Suppressor macrophage (primary cell): ENCODE measurements around the gene ROR1.

ENCODE experiments used
- DNase-seq, 4 experiments: peaks; one replicate each; pipeline ENCODE4 v3.0.0-alpha.2; 2020 to 2022

ROR1 gene

DNA sequence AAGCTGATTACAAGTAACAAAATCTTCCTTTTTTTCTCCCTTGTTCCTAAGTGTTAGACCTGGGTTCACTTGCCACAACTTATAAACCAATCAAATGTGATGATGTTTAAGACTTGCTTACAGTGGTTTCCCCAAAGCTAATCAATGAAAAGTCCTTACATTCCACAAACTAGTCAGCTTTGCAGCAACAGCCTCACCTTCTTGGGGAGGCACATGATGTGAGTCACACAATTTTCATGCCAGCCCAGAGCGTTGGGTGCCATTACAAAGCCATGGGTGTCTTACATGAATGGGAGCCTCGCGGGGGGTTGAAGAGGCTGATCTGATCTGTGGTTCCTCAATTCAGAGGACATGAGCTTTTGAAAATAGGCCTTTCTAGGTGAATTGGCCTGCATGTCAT lies 338.0 kb downstream of the ROR1 start:
- DNase-seq: no peak

DNA sequence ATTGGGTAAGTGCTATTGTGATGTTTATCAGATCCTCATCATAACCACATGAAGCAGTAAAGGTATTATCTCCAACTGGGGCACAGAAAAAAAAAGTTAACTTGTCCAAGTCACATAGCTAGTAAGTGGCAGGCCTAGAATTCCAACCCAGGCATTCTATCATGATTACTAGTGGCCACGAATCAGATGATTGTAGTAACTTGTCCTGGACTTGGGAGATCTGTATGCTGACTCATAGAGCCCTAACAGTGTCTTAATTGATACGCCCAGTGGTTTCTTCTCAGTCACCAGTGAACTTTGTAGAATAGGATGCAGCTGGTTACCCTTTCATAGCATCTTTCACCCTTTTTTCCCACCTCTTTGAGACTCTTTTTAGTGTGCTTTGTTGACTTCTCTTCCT lies 338.5 kb downstream of the ROR1 start:
- DNase-seq: no peak

DNA sequence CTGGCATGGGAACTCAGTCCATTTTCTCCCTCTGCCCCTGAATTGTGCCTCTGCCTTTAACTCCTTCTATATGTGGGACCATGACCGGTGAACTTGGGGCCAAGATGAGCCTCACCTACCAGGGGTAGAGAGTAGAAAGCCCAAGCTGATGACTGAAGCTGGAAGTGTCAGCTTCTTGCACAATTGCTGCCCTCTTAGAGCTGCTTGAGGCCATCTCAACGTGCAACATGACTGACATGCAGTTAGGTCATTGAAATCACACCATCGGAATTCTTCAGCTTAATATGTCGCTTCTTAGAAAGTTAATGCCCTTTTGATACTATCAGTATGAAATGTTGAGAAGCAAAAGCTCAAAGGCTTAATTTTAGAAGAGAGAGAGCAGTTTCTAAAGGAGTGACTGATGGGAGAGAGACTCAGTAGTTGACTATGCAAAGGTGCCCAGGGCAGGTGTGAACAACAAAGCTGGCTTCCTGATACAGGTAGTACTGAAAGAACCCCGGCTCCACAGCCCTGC lies 340.3 kb downstream of the ROR1 start:
- DNase-seq: no peak

DNA sequence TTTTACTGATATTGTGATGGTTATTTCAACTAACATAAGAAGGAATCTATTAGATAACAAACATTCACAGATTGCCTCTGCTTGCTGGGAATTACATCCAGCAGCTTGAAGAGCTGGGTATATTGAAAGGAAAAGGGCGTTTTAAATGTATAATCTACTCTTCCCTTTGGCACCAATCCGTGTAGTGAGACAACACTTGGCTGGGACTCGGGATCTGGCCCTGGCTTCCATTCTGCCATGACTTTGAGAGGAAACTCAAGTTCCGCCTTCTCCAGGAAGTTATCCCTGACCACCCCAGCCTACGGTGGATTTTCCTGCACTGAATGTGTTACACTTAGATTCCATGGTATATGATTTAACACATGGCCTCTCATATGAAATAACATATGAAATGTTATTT lies 342.7 kb downstream of the ROR1 start:
- no peak for DNase-seq

DNA sequence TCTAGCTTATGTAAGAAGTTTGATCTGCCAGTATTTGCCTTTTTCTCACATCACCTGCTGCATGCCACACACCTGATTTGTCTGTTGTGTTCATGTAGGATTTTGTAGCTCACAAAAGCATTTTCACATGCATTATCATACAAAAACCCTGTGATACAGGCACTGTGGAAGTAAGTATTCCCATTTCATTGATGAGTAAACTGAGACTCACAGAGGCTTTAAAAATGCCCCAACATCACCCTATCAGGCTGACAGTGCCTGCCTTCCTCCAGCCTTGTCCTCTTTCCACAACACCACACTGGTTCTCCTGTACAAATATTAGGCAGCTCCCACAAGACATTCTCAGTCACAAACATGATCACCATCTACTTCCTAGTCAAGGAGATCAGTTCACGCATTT lies 343.7 kb downstream of the ROR1 start:
- DNase-seq: no peak

DNA sequence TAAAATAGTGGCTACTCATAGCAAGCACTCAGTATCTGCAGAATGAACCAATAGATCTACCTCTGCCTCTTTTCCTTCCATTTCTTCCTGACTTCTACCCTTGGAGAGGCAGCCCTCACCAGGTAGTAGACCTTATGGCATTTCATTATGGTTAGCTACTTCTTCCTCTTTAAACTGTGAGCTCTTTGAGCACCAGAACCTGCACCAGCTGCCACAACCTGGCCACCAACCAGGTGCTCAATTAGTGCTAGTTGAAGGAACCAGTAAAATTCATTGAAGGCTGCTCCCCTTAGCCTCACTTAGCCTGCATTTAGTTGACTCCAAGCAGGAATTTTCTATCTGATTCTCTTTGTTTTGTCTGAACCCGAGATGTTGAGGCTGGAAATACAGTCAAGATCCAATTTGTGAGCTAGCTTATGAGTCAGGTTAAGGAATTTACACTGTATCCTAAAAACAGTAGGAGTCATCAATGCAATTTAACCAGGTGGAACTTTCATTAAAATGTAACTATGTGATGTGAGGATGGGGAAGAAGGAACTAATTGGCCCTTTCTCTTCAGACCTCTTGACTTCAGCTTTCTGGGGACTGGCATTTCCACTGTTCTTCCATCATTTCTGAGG lies 348.1 kb downstream of the ROR1 start:
- no peak for DNase-seq

DNA sequence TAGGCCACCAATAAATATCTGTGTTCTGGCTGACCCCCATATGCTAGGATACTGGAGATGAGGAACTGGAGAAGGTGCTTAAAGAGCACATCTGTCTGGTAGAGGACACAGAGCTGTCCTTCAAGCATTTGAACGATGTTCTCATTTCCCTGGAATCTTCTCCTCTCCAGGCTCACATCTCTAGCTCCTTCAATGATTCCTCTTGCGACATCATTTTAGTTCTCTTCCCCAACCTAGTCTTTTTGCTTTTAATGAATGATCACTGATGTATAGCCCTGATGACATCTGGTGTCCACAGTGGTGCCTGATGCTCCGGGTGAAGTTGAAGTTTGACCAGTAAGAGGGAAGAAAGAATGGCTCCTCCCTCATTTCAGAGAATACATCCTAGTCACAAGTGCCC lies 348.8 kb downstream of the ROR1 start:
- no peak for DNase-seq

DNA sequence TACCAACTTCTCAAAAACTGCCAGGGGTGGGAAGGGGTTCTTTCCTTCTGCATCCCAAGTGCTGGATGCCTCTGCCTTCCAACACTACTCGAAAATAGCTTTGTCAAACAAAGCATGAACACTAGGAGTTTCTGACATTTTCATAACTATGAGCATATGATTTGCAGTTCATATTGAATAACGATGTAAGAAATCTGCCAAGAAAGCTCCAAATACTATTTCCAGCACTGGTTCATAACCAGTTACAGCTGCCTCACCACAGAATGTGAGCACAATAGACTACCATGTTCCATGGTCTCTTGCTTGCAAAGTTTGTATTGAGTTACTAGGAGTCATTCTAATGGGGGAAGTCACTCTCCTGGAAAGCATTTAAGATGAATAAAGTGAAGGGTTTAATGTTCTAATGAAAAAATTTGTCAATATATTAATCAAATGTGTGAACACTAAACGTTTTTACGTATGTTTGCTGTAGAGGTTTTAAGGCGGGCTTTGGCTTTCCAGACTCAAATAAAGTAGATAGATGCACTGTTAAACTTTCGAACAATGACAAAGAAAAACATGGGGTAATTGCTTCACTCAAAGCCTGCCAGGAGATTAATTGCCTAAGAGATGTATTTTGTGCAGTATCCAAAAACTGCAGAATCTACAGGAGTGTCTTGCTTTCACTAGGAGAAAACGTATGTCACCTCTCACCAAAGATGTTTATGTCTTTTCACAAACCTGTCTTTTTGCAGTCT lies 351.1 kb downstream of the ROR1 start:
- DNase-seq: no peak

DNA sequence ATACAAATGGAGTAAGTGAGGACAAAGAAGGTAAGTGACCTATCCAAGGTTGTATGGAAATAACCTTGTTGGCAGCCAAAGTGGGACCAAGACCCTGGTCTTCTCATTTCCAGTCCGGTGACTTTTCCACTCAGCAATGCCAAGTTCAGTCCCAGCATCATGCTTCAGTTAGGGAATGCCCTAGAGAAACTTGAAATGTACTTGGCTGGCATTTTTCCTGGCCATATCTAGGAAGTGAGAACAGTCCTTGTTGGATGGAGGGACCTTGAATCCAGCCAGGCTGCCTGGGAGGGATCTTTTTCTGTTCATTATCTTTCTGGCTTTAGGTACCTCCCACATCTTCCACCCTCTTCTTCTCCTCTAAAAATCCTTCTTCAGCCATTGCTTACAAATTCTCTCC lies 352.8 kb downstream of the ROR1 start:
- no peak for DNase-seq

DNA sequence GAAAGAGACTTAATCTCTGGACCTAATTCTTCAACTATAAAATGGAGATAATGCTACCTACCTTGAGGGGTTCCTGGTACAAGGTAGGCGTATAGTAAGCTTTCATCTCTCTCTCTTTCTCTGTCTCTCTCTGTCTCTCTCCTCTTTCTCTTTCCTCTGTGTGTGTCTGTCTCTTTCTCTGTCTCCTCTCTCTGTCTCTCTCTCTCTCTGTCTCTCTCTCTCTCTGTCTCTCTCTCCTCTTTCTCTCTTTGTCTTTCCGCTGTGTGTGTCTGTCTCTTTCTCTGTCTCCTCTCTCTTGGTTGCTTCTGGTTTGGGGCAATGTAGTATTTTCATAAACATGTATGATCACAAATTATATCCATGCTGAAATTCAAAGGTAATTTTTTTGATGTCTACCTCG lies 353.5 kb downstream of the ROR1 start:
- no peak for DNase-seq

DNA sequence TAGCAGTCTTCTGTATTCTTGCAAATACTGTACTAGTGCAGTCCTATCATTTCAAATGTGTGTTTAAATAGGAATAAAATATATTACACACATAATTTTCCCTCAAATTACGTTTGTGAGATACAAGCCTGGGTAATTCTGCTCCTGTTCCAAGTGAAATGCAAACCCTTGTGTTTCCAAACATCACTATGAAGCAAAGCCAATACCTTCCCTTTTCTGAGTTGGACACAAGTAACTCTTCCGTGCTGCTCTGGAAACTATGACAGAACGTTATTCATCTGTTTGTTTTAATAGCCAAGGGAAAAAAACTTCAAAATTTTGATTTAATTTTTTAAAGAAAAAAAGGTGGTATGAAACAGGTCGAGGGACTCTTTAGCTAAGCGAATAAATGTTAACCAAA lies 355.9 kb downstream of the ROR1 start:
- DNase-seq: no peak

DNA sequence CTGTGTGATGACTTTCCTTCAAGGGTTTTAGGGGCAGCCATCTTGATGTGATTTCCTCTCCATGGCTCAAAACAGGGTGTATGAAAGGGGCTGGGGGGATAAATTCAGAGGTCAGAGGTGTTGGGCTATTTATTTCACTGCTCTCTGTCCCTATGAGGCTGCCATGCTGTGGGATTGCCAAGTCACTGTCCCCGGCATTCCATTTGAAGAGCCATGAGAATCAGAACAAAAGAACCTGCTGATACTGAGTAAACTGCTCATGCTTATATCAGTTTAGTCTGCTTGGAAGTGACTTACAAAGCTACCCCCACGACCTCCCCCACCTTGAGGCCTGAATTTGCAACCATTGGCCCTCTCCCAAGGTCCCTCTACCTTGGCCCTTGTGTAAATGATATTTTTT lies 357.3 kb downstream of the ROR1 start:
- no peak for DNase-seq

DNA sequence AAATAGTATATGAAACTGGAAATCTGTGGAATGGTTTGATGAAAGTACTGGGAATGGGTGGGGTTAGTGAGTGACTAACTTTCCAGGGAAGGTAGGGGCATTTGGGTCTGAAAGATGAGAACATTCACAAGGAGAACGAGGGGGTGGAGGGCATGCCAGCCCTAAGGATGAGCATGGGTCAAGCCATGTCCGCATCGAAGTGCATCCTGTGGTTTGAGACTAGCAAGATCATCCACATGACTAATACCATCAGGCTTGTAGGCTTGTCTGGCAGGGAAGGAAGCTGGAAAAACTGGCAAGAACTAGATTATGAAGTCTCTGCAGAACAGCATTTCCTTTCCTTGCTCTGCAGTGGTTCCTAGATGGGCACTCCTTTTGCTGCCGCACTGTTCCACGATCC lies 359.2 kb downstream of the ROR1 start:
- peak in 2 of 4 experiments; percentile 7 for DNase-seq

DNA sequence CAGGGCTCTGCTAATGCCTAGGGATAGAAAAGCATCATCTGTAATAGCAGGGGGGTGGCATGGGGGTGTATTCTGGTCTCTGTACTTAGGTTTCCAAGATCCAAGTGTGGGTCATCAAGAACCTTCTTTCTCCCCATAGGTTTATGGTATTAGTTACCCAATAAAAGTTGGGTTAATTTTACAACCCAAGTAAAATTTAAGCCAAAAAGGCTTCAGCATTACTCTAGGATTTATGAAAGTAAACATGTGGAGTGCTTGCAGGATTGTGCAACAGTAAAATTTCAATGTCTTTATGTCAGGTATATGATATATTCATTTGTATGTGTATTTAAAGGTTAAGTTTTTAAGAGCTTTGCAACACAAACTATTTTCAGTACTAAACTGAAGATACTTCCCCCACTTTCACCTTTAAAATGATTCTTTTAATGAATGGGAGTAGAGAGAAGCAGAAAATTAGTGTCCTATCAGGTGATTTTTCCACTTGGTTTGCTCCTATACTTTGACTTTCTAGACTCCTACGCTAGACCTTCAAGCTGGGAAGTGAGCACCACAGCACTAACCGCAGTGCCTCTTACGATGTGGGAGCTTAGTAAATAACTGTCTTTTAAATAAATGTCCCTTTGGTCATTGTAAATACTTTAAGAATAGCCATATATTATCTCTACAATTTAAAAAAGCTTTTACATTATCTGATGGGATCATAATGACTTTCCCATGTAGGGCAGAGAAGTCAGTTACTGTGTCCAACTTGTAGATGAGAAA lies 361.8 kb downstream of the ROR1 start:
- DNase-seq: no peak

DNA sequence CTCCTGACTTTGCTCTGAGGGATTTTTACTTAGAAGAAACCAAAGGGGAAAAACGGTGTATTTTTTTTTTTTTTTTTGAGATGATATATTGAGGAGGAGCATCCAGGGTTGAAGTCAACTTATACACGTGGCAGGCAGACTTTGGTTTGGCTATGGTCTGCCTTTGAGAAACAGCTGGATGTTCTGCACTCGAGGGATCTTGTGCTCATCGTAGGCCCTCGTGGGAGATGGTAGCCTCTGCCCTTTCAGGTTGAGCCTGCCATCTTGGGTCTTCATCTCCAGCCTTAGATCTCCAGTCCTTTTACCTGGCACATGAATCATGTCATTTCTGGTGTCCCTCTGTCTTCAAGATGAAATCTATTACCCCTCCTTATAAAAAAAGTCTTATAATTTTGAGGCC lies 362.5 kb downstream of the ROR1 start:
- no peak for DNase-seq

DNA sequence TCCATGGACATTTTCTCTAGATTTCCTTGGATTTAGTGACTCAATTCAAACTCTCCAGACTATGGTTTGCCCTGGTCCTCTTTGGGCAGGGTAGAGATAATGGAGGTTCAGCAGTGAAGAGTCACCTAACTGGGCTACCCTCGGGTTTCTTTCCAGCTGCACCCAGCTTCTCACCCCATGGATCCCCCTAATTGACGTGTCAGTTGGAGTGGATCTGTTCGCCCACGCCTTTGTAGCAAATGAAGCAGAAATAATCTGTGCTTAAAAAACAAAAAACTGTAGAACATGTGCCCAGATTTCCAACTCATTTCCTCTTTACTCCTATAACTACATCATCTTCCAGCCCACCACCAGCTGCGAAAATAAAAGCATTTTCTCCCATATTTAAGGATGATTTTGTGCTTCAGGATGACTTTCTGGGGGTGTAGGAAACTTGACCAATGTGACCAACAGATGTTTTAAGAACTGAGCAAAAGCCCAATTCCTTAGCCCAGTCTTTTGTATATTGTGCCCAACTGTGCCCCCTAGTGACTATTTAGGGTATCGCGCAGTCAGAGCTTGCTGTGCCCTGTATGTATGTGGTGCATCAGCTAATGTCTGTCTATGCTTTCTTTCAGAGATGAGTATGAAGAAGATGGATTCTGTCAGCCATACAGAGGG lies 363.1 kb downstream of the ROR1 start:
- peak; percentile 71 to 88 (median 83) for DNase-seq

DNA sequence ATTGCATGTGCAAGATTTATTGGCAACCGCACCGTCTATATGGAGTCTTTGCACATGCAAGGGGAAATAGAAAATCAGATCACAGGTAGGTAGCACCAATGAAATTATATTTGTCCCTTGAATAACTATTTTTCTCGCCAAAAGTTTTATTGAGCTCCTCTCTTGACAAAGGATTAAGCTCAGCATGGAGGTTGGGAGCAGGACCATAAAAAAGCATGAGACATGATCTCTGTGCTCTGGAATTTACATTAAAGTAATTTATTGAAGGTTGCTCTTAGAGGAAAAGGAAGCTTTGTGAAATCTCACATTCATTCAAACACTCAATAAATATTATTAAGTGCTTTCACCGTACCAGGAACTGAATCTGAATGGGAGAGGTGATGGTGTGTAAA lies 363.6 kb downstream of the ROR1 start:
- no peak for DNase-seq

DNA sequence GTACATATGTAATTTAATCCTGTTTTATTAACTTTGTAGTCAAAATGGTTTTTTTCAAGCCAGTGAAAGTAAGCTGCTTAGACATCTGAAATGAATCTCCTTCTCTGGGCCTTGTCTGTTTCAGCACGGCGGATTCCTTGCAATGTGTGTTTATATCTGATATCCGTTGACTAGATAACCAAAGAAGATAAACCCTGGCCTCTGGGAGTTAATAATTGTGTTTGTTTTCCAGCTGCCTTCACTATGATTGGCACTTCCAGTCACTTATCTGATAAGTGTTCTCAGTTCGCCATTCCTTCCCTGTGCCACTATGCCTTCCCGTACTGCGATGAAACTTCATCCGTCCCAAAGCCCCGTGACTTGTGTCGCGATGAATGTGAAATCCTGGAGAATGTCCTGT lies 366.1 kb downstream of the ROR1 start:
- DNase-seq: no peak

DNA sequence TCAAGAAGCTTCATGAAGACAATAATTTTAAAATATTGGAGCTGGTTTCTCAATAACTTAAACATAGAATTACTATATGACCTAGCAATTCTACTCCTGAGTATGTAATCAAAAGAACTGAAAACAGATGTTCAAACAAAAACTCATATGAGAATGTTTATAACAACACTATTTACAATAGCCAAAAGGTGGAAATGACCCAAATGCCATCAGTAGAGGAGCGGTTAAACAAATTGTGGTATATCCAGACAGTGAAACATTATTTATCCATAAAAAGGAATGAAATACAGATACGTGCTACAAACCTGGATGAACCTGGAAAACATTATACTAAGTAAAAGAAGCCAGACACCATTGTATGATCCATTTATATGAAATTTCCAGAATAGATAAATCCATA lies 366.8 kb downstream of the ROR1 start:
- DNase-seq: no peak

DNA sequence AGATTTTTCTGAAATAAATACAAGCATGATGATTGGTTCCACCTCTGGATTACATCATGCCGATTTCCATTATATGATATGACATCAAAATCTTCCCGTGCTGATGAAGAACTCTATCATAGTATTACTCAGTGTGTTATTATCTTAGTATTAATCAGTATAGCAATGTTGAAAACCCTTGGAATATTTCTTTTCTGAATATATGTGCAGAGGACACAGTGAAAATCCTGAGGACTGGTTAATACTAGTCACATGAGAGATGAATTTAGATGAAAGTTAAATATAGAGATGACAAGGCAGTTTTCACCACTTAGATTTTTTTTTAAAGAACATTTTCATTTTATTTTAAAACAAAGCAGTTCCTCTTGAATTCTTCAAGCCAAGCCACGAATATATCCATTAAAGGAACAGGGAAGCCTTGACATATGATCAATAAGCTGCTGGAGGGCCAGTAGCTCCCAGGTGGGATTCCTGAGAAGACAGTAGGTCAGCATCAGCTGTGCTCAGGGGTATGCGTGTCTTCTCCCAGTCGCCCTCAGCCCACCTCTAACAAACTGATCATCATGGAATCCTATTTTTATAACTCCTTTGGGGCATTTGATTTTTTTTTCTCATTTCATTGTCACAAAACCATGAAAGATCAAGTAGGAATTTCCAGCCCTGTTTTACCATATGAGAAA lies 373.4 kb downstream of the ROR1 start:
- no peak for DNase-seq

DNA sequence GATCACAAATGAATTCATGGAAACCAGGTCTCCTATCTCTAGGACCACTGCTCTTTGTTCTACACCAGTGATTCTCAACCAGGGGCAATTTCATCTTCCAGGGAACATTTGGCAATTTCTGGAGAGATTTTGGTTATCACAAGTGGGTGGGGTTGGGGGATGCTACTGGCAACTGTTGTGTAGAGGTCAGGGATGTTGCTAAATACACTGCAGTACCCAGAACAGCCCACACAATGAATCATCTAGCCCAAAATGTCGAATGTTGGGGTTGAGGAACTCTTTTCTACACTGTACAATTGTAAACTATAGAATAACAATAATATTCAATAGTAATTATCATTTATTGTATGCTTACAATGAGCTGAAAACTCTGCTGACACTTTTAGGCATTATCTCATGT lies 373.9 kb downstream of the ROR1 start:
- DNase-seq: peak; percentile 13 to 58 (median 50)

DNA sequence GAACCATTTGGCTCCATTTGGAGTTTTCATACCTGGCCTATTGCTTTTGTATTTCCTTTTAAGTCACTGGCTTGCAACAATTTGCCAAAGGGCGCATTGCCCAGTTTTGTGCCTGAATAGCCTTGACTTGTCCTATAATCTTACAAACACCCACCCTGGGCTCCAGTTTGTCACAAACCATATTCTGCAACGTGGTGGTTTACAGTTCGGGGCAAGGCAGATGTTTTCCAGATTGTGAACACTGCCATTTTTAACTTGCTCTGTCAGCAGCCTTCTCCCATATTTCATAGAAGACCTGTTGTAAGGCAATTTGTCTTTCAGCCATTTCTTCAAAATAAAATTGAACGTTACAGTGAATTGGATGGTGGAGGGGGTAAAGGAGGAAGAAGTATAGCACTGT lies 376.4 kb downstream of the ROR1 start:
- DNase-seq: no peak
